Hindlimb muscle (tissue), 1 donor: ENCODE measurements around the gene SAPCD2. TPM values are rescaled to one million over a fixed set of nuclear protein-coding genes. Genes with fewer than 3 reads are reported as not detected.
"Not testable (repeated sequence)": the region's sequence is repeated elsewhere in the genome, so short reads cannot be mapped to it uniquely, and the experiment has no call there.

Experiments
- DNase-seq: peaks from one replicate; pipeline ENCODE4 v3.0.0-alpha.2; 2013
- polyA plus RNA-seq: library from polyadenylated mRNA; unstranded; fragments of 120-200 nt; gene quantifications from one replicate; pipeline ENCODE4 v1.2.1, GENCODE V29; 2013; ENCODE audit not compliant: insufficient read length

SAPCD2 gene
- polyA plus RNA-seq, 1 donor, result 3.9 TPM

DNA sequence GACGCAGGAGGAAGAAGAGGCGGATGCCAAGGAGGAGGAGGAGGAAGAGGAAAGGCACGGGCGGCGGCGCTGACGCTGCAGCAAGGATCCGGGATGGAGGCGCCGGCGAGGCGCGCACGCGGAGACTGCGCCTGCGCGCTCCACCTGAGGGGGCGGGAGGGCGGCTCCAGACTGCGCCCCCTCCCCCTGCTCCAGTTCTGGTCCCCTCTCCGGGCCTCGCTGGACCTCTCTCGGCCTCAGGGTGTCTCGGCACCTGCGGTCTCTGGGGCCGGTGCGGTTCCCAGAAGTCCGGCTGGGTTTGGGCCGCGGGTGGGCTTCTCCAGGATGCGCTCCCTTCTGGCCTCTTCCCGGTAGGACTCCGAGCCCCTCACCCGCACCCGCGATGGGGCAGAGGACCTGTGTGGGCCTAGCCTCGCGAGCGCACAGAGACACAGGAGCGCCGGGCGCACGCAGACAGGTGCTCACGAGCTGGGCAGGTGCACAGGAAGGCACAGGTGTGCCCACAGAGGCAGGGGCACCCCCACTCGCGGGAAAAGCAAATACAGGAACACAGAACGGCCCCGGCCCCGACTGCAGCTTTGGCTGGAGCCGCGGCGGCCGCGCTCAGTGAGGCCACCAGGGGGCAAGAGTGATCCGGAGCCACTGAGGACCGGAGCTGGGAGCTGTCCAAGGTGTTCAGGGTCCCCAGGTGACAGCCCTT lies 24.1 kb downstream of the SAPCD2 start, which contains the start of gene NPDC1:
TSS of gene NPDC1 (minus strand) at position 90 of the 700 bp plus-strand sequence. CDS start 188 bp downstream, outside the sequence.
- peak; percentile 87 for DNase-seq

DNA sequence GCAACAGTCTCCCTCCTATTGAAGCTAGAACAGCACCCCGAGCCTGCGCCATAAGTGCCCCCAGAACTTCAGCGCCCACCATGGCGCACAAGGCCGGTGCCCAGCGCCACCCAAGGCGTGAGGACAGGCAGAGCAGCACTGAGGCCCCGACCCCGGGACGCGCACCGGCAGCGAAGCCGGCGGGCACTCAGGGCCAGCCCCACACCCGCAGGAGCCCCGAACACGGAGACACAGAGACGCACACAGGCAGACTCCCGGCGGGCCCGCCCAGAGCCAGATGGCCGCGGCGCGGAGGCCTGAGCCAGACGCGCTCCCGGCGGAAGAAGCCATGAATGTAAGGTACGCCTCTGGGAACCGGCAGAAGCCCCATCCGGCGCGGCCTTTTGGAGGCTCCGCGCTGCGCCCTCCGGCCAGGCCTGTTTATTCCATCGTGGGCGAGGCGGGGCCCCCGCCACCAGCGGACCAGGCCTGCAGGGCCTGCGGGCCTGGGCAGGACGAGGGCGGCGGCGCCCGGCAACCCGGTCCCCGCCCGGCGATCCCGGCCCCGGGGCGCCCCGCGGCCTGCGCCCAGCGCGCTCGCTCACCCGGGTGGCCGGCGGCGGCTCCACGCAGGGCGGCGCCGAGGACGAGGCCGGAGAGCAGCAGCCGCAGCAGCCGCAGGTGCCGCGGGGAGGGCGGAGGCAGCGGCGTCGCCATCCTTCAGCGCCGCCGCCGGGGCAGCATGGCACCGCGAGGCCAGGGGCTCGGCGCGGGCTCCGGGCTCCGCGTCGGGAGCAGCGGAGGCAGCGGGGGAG lies 24.9 kb downstream of the SAPCD2 start:
- peak; percentile 50 for DNase-seq

DNA sequence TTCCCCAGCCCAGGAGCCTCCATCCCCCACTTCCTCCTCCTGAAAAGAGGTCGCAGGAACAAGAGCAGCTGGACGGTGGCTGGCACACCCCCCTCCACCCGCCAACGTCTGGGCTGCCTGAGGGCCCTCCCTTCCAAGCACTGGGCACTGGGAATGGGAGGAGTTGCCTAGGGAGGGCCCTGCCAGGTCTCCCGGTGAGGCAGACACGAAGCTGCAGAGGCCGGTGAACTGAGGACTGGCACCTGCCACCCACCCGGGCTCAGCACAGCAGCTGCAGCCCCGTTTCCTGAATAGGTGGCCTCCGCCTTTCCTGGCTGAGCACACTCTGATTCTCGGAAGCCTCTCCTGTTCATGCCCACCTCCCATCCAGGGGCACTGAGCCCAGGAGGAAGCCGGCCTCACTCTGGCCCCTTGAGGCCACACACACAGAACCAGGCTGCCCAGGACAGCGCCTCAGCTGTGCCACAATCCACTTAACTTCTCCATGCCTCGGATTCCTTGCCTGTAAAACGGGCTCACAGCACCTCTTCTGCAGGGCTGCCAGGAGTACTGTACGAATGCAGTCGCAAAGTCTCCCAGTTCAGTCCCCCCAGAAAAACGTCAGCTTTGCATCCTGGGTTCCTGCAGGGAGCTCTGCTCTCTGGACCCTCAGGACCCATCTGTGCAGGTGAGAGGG lies 25.7 kb downstream of the SAPCD2 start:
- no peak for DNase-seq

DNA sequence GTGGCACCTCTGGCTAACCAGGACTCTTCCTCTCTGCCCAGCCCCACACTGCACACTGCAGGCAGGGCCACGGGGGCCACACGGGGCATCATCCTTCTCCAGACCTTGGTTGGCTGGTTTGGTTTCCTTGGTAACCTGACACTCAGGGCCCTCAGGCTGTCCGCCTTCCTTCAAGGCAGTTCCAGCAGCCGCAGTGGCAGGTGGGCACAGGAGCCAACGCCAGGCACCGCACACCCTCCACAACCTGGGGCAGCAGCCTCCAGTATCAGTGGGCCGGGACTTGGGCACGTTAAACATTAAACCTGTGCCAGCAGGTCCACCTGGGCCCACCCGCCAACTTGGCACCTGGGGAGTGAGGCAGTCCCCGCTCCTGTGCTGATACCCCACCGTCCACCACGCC lies 26.3 kb downstream of the SAPCD2 start:
- no peak for DNase-seq

DNA sequence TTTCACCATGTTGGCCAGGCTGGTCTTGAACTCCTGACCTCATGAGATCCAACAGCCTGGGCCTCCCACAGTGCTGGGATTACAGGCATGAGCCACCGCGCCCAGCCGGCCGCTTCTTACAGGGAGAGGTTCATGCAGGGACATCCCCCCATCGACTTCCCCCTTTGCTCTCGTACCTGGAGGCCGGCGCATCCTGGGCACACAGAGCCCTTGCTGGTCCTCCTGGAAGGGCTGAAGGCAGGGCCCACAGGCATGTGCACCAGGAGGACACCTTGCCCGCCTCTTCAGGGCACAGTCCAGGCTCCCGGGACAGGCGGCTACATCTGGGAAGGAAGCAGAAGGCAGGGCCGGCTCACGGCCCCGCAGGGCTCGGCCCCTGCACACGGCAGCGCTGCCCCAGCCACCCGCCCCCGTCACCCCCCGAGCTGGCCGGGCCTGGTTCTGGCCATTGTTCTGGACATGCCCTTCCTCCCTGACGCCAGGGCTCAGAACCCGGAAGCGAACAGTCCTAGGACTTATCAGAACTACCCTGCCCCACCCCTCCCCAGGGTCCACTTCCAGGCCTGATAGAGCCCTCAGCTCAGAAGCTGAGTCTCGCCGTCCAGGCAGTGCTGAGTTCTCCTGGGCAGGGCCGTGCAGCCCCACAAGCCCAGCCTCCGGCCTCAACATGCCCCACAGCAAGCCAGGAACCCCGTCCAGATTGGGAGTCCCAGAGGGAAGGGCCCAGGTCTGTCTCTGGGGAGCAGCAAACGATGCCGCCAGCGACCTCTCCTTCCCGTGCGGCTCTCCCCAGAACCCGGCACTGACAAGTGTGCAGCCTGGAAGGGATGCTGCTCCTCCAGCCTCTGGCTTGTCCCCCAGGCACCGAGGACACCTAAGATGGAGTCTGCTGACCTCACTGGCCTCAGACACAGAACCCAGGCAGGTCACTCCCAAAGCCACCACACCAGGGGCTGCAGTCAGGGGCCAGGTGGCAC lies 27.3 kb downstream of the SAPCD2 start:
- no peak for DNase-seq

DNA sequence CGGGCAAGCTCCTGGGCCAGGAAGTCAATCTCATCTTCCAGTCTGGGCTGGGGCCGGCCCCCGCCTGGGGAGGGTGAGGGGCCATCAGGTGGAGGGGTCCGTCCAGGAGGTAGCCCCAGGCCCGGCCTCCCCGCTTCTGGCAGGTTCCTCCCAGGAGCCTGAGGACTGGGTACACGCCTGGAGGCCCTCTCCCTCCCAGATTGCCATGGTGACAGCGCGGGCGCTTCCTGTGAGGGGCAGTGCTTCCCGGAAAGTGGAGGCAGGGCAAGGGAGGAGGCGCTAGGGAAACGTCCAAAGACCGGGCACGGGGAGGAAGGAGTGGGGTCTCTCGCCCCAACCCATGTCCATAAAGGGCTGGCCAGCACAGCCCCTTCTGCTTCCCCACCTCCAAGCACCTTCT lies 29.2 kb downstream of the SAPCD2 start:
- DNase-seq, result no peak

DNA sequence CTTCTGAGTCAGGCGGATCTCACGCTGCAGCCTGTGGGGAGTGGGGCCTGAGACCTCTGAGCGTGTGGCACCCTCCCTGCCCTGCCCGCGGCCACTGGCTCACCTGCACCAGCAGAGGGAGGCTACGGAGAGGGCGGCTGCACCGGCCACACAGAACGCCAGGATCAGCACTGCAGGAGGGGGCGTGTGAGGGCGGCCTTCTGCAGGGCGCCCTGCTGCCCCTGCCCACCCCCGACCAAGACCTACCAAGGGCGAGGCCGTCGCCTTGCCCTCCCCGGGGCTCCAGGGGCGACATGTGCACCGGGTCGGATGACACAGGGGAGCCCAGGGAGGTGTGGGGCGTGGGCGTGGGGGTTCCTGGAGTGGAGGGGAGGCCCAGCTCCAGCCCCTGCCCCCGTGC lies 29.8 kb downstream of the SAPCD2 start:
- DNase-seq, result no peak

DNA sequence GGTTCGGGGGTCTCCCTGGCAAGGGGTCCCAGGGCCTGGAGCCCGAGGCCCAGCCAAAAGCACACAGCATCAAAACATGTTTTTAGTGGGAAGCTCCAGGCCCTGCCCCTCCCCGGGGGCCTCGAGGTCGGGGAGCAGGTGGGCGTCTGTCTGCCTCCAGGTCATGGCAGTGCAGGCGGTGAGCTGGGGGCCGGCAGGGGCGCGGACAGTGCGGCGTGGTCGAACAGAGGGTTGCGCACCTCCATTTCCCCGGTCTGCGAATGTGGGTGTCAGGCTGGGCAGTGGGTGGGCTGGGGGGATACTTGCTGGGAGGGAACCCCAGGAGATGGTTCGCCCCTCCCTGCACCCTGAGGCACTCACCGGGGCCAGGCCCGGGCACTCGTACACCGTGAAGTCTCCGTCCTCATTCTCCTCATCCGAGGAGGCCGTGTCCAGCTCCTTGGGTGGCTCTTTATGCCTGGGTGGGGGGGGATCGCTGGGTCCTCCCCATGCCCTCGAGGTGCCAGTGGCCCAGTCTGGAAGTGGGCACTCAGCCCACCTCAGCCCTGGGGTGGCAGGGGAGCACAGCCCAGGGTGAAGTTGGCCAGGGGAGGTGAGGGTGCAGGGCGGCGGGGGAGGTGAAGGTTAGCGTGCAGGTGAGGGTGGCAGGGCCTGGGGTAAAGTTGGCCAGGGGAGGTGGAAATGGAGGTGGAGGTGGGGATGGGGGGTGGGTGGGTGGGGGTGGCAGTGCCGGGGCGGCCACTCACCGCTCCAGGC lies 30.6 kb downstream of the SAPCD2 start:
- DNase-seq, result no peak

DNA sequence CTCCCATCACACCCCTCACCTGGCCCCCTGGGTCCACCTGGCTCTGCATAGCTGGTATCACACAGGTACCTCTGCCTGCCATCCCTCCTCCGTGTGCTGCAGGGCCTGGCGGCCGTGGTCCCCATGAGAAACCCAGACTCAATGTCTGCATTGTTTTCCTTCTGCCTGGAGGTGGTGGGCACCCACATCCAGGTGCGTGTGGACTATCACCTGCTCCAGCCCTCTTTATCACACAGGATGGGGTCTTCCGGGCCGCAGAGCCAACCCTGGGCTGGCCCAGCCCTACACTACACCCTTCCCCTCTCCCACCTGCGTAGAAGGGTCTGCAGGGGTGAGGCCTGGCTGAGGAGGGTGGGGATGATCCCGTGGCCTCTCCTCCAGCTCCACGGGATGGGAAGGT lies 31.4 kb downstream of the SAPCD2 start:
- no peak for DNase-seq

DNA sequence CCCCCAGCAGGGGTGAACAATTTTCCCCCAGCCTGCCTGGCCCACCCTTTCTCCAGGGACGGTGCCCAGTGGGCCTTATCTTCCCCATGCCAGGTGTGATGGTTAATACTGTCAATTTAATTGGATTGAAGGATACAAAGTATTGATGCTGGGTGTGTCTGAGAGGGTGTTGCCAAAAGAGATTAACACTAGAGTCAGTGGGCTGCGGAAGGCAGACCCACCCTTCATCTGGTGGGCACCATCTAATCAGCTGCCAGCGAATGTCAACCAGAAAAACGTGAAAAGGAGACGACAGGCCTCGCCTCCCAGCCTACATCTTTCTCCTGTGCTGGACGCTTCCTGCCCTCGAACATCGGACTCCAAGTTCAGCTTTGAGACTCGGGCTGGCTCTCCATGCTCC lies 32.9 kb downstream of the SAPCD2 start:
- DNase-seq, result no peak

DNA sequence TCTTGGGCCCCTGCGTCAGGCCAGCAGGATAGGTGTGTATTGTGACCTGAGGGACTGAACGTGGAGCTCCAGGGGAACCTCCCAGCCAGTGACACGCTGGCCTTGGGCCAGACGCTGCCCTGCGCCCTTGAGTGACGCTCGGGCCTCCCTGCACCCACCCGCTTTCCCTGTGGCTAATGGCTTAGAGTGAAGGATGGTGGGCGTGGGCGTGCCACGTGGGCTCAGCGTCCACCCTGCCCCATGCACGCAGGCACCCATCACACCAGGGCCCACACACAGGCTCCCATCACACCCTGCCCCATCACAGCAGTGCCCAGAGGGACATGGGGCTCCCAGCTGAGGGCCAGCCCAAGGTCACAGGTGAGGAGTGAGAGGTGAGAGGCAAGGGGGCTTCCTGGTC lies 33.3 kb downstream of the SAPCD2 start:
- no peak for DNase-seq

DNA sequence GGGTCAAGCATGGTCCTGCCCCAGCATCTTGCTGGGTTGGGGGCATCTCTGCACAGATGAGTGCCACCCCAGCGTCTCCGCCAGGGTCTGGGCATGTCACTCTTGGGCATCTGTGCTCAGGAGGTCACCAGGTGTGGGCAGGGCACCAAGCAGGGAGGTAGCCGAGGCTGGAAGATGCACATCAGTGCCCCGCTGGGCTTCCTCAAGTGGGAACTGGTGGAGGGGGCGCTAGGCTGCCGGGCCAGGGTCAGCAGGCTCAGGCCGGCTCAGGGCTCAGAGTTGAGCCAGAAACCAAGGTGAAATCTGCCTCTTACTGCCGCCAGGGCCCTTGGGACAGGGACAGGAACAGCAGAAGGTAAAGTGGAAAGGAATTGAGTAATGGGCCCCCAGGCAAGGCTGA lies 34.4 kb downstream of the SAPCD2 start:
- DNase-seq, result no peak

DNA sequence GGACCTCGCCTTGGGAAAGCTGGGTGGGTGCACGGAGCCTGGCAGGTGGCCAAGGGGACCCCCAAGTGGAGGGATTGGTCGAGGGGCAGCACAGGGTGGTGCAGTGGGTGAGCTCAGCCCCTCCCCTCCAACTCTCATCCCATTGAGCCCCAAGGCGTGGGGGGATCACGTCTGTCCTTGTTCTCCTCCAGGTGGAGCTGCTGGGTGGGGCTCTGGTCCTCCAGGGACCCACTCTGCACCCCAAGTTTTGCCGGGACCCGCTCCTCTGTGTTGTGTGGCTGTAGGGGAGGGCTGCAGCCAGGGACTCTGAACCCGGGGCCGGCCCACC lies 34.9 kb downstream of the SAPCD2 start:
- DNase-seq, result no peak

DNA sequence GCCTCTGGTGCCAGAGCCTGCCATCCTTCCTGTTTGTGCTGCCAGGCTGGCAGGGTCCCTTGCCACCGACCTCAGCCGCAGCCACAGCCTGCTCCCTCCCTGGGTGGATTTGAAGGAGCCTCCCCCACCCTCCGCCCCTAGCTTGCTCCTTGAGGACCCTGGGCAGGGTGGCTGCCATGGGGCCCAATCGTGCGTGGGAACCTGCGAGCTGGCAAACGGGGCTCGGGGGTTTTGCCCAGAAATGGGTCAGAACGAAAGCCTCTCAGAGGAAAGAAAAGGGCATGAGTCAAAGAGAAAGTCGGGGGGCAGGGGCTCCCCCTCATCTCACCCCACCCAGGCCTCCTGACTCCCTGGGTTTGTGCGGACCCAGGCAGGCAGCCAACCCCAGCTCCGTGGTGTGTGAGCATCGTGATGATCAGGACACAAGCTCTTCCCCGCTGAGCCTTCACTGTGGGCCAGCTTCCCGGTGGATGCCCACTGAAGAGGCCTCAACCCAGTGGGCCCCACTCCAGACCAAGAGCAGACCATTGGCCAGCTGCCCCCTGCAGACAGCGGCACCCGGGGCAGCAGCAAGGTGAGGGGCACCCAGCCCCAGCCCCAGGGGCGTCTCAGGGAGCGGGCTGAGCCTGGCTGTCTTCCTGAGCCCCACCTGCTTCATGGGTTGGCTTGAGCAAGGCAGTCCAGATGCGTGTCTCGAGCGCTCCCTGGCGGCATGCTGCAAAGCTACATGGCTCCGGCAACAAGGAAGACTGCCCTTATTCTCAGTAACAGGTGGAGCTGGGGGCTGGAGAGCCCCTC lies 35.4 kb downstream of the SAPCD2 start:
- DNase-seq, result peak; percentile 88

DNA sequence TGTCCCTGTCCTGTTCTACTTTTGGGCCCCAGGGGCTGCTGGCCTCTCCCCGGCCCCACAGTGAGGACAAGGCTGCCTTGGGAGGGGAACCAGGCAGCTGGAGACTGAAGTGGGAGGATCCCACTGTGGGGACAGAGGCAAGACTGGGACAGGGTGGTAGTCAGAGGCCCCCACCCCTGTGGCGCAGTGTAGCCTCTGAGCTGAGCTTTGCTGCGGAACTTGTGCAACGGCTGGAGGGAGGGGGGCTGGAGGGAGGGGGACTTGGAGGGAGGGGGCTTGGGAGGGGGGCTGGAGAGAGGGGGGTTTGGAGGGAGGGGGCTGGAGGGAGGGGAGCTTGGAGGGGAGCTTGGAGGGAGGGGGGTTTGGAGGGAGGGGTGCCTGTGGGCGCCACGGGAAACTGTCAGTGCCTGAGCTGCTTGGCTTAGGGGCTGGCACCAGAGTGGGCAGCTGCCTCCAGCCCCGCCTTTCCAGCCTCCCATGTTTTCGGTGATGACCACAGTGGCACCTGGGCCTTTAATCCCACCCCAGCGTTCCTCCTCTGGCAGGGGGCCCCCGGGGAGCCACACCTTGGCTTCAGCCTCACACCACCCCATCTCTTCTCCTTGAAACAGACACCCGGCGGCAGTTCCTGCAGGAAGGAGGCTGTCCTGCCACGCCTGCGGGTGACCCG lies 36.2 kb downstream of the SAPCD2 start:
- DNase-seq, result no peak

DNA sequence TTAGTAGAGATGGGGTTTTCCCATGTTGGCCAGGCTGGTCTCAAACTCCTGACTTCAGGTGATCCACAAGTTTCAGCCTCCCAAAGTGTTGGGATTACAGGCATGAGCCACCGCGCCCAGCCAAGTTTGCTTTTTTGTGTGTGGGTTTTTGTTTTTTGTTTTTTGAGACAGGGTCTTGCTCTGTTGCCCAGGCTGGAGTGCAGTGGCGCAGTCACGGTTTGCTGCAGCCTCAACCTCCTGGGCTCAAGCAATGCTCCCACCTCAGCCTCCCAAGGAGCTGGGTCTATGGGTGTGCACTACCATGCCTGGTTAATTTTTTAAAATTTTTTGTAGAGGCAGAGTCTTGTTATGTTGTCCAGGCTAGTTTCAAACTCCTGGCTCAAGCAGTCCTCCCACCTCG lies 36.9 kb downstream of the SAPCD2 start:
- DNase-seq, result not testable (repeated sequence)

DNA sequence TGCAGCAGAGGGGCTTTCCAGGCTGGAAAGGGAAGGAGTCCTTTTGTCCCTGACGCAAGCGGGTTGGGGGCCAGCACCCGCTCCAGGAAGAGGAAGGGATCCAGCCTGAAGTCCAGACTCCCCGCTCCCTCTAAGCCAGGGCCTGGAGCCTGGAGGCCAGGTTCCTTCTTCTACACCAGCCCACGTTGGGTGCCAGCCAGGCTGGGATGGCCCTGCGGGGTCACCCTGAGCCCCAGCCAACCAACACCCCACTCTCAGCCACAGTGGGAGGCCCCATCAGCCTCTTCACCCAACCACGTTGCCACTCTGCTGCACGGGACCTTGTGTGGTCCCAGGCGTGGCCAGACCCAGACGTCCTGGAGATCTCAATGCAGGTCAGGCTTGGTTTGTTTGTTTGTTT lies 37.5 kb downstream of the SAPCD2 start:
- DNase-seq, result no peak

DNA sequence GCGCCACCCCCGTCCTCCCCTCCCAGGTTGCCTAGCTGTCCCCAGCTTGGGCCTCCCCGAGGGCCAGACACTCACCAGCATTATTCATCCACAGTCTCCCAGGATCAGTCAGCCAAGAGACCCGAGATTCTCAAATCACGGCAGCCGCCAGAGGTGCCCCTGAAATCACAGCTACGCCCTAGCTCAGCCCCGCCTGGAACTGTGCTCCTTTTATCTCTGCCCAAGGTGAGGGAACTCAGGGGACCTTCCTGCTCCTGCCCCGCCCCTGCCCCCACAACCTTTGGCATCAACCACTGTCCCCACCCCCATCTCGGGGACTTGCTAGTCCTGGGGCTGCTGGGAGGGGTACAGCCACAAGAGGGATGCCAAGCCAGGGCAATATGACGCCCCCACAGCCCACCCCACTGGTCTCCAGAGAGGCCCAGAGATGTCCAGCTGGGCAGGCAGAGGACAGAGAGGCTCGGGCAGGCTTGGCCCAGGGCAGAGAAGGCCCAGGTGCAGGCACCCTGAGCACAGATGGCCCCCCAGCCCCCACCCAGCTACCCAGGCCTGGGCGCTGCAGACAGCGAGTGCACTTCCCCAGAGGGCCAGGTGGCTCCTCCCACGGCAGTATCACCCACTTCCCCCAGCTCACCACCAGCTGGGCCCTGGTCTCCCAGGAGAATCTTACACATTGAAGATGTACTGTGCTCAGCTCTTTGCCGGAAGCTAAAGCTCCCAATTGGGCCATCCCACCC lies 38.3 kb downstream of the SAPCD2 start, which contains the start of gene FUT7:
TSS of gene FUT7 (minus strand) at position 185 of the 737 bp plus-strand sequence. CDS start at position 88, 97 bp downstream.
- DNase-seq, result no peak
